22Rv1 (cell line): ENCODE measurements around the gene PACRG.

Experiments
- ZFX ChIP-seq: fragments of 450-650 bp; IDR thresholded peaks from 2 replicates; pipeline ENCODE4 v1.6.1; 2017; ENCODE audit warnings: antibody characterized with exemption, borderline replicate concordance
- TF ChIP-seq, protein P1 (sequence below): fragments of 450-650 bp; IDR thresholded peaks from 2 replicates; pipeline ENCODE4 v1.5.1; 2017; ENCODE audit warnings: mild to moderate bottlenecking

DNA sequence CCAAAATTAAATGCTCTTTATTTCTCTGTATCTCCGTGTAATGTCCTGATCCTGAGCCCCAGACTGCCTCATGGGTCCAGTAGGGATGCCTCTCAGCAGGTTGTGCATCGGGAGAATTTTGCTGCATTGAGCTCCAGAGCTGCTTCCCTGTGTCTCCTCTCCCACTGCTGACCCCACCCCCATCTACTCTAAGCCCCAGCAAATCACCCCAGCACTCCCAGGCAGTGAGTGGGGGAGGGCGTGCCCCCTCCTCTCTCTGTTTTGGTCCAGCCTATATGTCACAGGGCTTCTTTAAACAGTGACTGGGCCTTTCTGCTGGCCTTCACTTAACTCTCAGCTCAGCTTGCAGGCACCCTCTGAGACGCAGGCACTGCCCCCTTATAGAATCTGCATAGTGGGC is 458.0 kb downstream of the PACRG start:
- TF ChIP-seq, protein P1, sequence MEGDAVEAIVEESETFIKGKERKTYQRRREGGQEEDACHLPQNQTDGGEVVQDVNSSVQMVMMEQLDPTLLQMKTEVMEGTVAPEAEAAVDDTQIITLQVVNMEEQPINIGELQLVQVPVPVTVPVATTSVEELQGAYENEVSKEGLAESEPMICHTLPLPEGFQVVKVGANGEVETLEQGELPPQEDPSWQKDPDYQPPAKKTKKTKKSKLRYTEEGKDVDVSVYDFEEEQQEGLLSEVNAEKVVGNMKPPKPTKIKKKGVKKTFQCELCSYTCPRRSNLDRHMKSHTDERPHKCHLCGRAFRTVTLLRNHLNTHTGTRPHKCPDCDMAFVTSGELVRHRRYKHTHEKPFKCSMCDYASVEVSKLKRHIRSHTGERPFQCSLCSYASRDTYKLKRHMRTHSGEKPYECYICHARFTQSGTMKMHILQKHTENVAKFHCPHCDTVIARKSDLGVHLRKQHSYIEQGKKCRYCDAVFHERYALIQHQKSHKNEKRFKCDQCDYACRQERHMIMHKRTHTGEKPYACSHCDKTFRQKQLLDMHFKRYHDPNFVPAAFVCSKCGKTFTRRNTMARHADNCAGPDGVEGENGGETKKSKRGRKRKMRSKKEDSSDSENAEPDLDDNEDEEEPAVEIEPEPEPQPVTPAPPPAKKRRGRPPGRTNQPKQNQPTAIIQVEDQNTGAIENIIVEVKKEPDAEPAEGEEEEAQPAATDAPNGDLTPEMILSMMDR, result no peak
- no peak for TF ChIP-seq ZFX
